Right ventricle myocardium superior (tissue), 1 donor: ENCODE data around the gene SFMBT1. TPM values are rescaled to one million over a fixed set of nuclear protein-coding genes. Genes with fewer than 3 reads are reported as not detected.

Experiments used
- ATAC-seq: fragments of 200-7000 bp; cut with Tn5 transposase; one replicate; pipeline ENCODE4 v1.9.1; 2020; ENCODE audit warnings: mild to moderate bottlenecking; ENCODE audit not compliant: poor library complexity
- DNase-seq: peaks from one replicate; pipeline ENCODE4 v3.0.0-alpha.2; 2020
- intact Hi-C: fragments of 100-400 bp; cut with DNase I; formaldehyde crosslinking; loops from one replicate; pipeline ENCODE4 v1.11.2; 2022
- total RNA-seq: library from RNA; stranded (reverse); fragmentation: NEBNext Ultra II Directional; extraction: Animal tissue kit (Norgen Biotek cat#: 25700); gene quantifications from one replicate; pipeline ENCODE4 v1.2.1, GENCODE V29; 2021
- donor health status: DM: no; HTN: yes; CAD: no; lungs with severe emphysema.

Gene SFMBT1
- total RNA-seq, 1 donor from 2014 or later: 15.7 TPM

- no peak for DNase-seq
- ATAC-seq: no peak
- intact Hi-C loops: no loop called here
Observed at GRCh38 chr3:52880047-52880446, 165.8 kb downstream of the SFMBT1 start.

- DNase-seq (no peak), ATAC-seq (no peak)
- intact Hi-C loops: no loop called here
Observed at GRCh38 chr3:52879581-52879980, 166.3 kb downstream of the SFMBT1 start.

- no peak for ATAC-seq
- intact Hi-C loops: no loop called here
- no peak for DNase-seq
Observed at GRCh38 chr3:52879090-52879489, 166.8 kb downstream of the SFMBT1 start.

- intact Hi-C loops: no loop called here
Observed at GRCh38 chr3:52877085-52877484, 168.8 kb downstream of the SFMBT1 start.

GRCh38 chr3:52874864-52875587, 170.8 kb downstream of the SFMBT1 start:
- no peak for DNase-seq
- no peak for ATAC-seq
- intact Hi-C loops: no loop called here

More at GRCh38 chr3:52877085-52877484, 168.8 kb downstream of the SFMBT1 start:
- ATAC-seq (no peak), DNase-seq (no peak)

- DNase-seq (no peak), ATAC-seq (no peak)
- intact Hi-C loops: no loop called here
Observed at GRCh38 chr3:52874160-52874701, 171.6 kb downstream of the SFMBT1 start.

- ATAC-seq: no peak
- DNase-seq: no peak
- intact Hi-C loops: no loop called here
Observed at GRCh38 chr3:52873433-52874159, 172.3 kb downstream of the SFMBT1 start.

- DNase-seq: no peak
- intact Hi-C loops: no loop called here
- no peak for ATAC-seq
Observed at GRCh38 chr3:52872245-52872644, 173.6 kb downstream of the SFMBT1 start.

- DNase-seq (no peak), ATAC-seq (no peak)
- intact Hi-C loops: no loop called here
Observed at GRCh38 chr3:52871761-52872160, 174.1 kb downstream of the SFMBT1 start.

- DNase-seq (no peak), ATAC-seq (no peak)
- intact Hi-C loops: no loop called here
Observed at GRCh38 chr3:52870471-52870870, 175.4 kb downstream of the SFMBT1 start.

- no peak for ATAC-seq
Observed at GRCh38 chr3:52866427-52866826, 179.4 kb downstream of the SFMBT1 start.

GRCh38 chr3:52865994-52866393, 179.9 kb downstream of the SFMBT1 start:
- ATAC-seq (no peak), DNase-seq (no peak)
- intact Hi-C loops: no loop called here

More at GRCh38 chr3:52866427-52866826, 179.4 kb downstream of the SFMBT1 start:
- DNase-seq: no peak
- intact Hi-C loops: no loop called here

GRCh38 chr3:52860424-52860768, 185.5 kb downstream of the SFMBT1 start:
- ATAC-seq (no peak), DNase-seq (no peak)
- intact Hi-C loops: no loop called here

GRCh38 chr3:52859686-52860423, 186.0 kb downstream of the SFMBT1 start:
- intact Hi-C loops: no loop called here
- DNase-seq (no peak), ATAC-seq (no peak)

GRCh38 chr3:52857864-52858263, 188.0 kb downstream of the SFMBT1 start:
- DNase-seq (no peak), ATAC-seq (no peak)
- intact Hi-C loops: no loop called here

GRCh38 chr3:52857133-52857532, 188.7 kb downstream of the SFMBT1 start:
- intact Hi-C loops: no loop called here
- peak; percentile 52 for ATAC-seq
- no peak for DNase-seq

GRCh38 chr3:52856666-52857065, 189.2 kb downstream of the SFMBT1 start:
- no peak for ATAC-seq
- intact Hi-C loops: no loop called here
- no peak for DNase-seq

- intact Hi-C loops: no loop called here
- no peak for ATAC-seq
Observed at GRCh38 chr3:52854013-52854412, 191.9 kb downstream of the SFMBT1 start.

More at GRCh38 chr3:52854013-52854412, 191.9 kb downstream of the SFMBT1 start:
- no peak for DNase-seq
